Suprapubic skin (tissue), 3 donors: Measurements from ENCODE around the gene RAVER1.

Experiments
- EP300 ChIP-seq: sonication (generic); formaldehyde crosslinking; IDR thresholded peaks from one replicate; pipeline ENCODE4 v1.6.1; 2017; ENCODE audit warnings: antibody characterized with exemption
- TF ChIP-seq, protein P1 (sequence below), 2 donors: fragments of 200-600 bp in 1 of 2; fragments of 450-650 bp in 1 of 2; sonication (generic) in 1 of 2; IDR thresholded peaks; one replicate each; pipeline ENCODE4 v1.5.1; 2016 to 2019; ENCODE audit warnings: antibody characterized with exemption in 2 of 2, mild to moderate bottlenecking in 1 of 2, moderate library complexity in 1 of 2

GRCh38 chr19:10329555-10329954 lies 3.8 kb downstream of the RAVER1 start:
- TF ChIP-seq, protein P1, sequence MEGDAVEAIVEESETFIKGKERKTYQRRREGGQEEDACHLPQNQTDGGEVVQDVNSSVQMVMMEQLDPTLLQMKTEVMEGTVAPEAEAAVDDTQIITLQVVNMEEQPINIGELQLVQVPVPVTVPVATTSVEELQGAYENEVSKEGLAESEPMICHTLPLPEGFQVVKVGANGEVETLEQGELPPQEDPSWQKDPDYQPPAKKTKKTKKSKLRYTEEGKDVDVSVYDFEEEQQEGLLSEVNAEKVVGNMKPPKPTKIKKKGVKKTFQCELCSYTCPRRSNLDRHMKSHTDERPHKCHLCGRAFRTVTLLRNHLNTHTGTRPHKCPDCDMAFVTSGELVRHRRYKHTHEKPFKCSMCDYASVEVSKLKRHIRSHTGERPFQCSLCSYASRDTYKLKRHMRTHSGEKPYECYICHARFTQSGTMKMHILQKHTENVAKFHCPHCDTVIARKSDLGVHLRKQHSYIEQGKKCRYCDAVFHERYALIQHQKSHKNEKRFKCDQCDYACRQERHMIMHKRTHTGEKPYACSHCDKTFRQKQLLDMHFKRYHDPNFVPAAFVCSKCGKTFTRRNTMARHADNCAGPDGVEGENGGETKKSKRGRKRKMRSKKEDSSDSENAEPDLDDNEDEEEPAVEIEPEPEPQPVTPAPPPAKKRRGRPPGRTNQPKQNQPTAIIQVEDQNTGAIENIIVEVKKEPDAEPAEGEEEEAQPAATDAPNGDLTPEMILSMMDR (IDR thresholded peaks at IDR 0.05), result no peak
- no peak for TF ChIP-seq EP300
